ENCODE data around the gene ETV3L.

DNA sequence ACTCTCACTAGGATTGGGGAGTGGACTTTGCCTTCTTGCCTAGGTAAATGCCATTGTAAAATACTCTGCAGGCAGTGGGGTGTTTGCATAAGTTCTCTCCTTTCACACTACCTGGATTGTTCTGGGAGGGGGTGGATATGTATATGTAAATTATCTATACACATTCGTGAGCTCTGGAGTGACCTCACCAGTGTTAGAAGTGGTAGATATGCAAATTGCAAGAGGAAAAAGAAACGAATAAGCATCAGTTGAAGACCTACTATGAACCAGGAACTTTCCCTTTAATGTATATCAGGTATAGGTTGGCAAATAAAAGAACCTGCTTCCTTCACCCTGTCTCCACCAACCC, 52.6 kb downstream of the ETV3L start:
- no peak for TF ChIP-seq EZH2phosphoT487 (IDR thresholded peaks at IDR 0.05; ENCODE audit: insufficient read depth, low read depth)
- TF ChIP-seq EZH2 (IDR thresholded peaks at IDR 0.05; ENCODE audit: insufficient read depth, poor library complexity, severe bottlenecking) = no peak

All from GM23248 (cell line).